Tibial nerve (tissue), 4 donors: ENCODE data around the gene CERS2. TPM values are rescaled to one million over a fixed set of nuclear protein-coding genes. Genes with fewer than 3 reads are reported as not detected.

Experiments
- DNase-seq, 2 donors: peaks; one replicate each; pipeline ENCODE4 v3.0.0-alpha.2; 2019; ENCODE audit warnings: low spot score in 2 of 2
- H3K27ac ChIP-seq, 4 donors: fragments of 200-600 bp; sonication (generic) in 3 of 4; one replicate each; pipeline ENCODE4 v1.5.1; 2017 to 2019; ENCODE audit warnings: mild to moderate bottlenecking in 1 of 4
- H3K27me3 ChIP-seq, 2 donors: fragments of 200-600 bp; sonication (generic) in 1 of 2; one replicate each; pipeline versions ENCODE4 v1.5.1 to v1.6.0; 2017 to 2019
- H3K36me3 ChIP-seq, 3 donors: fragments of 200-600 bp; sonication (generic); one replicate each; pipeline ENCODE4 v1.5.1; 2018 to 2019
- H3K4me1 ChIP-seq, 4 donors: fragments of 200-600 bp; sonication (generic) in 3 of 4; one replicate each; pipeline ENCODE4 v1.5.1; 2017 to 2019
- H3K4me3 ChIP-seq, 4 donors: fragments of 200-600 bp; sonication (generic) in 3 of 4; one replicate each; pipeline ENCODE4 v1.5.1; 2017 to 2019; ENCODE audit warnings: mild to moderate bottlenecking in 1 of 4, moderate library complexity in 1 of 4
- H3K9me3 ChIP-seq, 4 donors: fragments of 200-600 bp; sonication (generic) in 3 of 4; one replicate each; pipeline ENCODE4 v1.5.1; 2017 to 2019
- CTCF ChIP-seq, 5 experiments: fragments of 200-600 bp in 3 of 5; fragments of 450-650 bp in 2 of 5; sonication (generic) in 3 of 5; IDR thresholded peaks; one replicate each; pipeline ENCODE4 v1.5.1; 2016 to 2019; ENCODE audit warnings: antibody characterized with exemption in 5 of 5, mild to moderate bottlenecking in 3 of 5, moderate library complexity in 2 of 5
- EP300 ChIP-seq, 2 donors: sonication (generic); formaldehyde crosslinking; IDR thresholded peaks; one replicate each; pipeline ENCODE4 v1.6.1; 2017; ENCODE audit warnings: antibody characterized with exemption in 2 of 2, mild to moderate bottlenecking in 1 of 2
- POLR2A ChIP-seq, 2 donors: fragments of 450-650 bp; IDR thresholded peaks; one replicate each; pipeline ENCODE4 v1.6.1; 2017; ENCODE audit warnings: antibody characterized with exemption in 2 of 2, mild to moderate bottlenecking in 2 of 2, moderate library complexity in 2 of 2
- WGBS, 2 donors: methylation state at CpG; one replicate each; pipeline ENCODE4 v1.1.5; 2018; 5-methylcytosine and 5-hydroxymethylcytosine counted together
- total RNA-seq, 4 donors: library from RNA; depleted of rRNA; stranded (reverse); fragments of >200 nt; gene quantifications; one replicate each; pipeline ENCODE4 v1.1.0, GENCODE V29; 2016

Gene CERS2
- total RNA-seq, 4 donors from 2014 or later, result 137 to 168 (median 140) TPM

GRCh38 chr1:150973258-150973835 lies 1.3 kb downstream of the CERS2 start:
- Histone ChIP-seq H3K4me1 (peaks cover 0 to 85% (median 58%) of the 10 kb centered on the region in 4 donors), H3K9me3 (no peaks in the 10 kb centered on the region), H3K27ac (peak overlapping the region; percentile 96 to 99 (median 97)), H3K4me3 (peak overlapping the region; percentile 70 to 89 (median 79)), H3K36me3 (peaks cover 0 to 9% (median 0%) of the 10 kb centered on the region in 3 donors), H3K27me3 (no peaks in the 10 kb centered on the region)
- DNase-seq, result no peak
- WGBS, 2 donors, result 9 to 19% methylated on average over 5 to 15 of the region's 15 CpGs
- no peak for TF ChIP-seq EP300 (IDR thresholded peaks at IDR 0.05)
- peak in 1 of 2 donors; percentile 13 for TF ChIP-seq POLR2A (IDR thresholded peaks at IDR 0.05)
- TF ChIP-seq CTCF (IDR thresholded peaks at IDR 0.05), result no peak

- H3K4me3 ChIP-seq, result peak overlapping the region in 3 of 4 donors; percentile 73 to 89 (median 85)
- no peak for DNase-seq
Measured at GRCh38 chr1:150972417-150972940, 2.2 kb downstream of the CERS2 start.

GRCh38 chr1:150971583-150972416 lies 2.8 kb downstream of the CERS2 start:
- H3K4me3 ChIP-seq, result peak overlapping the region in 3 of 4 donors; percentile 73 to 89 (median 85)
- no peak for DNase-seq

More at GRCh38 chr1:150972417-150972940, 2.2 kb downstream of the CERS2 start:
- peaks cover 0 to 18% (median 7%) of the 10 kb centered on the region in 3 donors for H3K36me3 ChIP-seq
- peak overlapping the region; percentile 96 to 99 (median 97) for H3K27ac ChIP-seq
- H3K27me3 ChIP-seq, result no peaks in the 10 kb centered on the region
- H3K4me1 ChIP-seq, result peaks cover 0 to 79% (median 54%) of the 10 kb centered on the region in 4 donors
- H3K9me3 ChIP-seq, result no peaks in the 10 kb centered on the region
- no peak for TF ChIP-seq POLR2A (IDR thresholded peaks at IDR 0.05)
- no peak for TF ChIP-seq CTCF (IDR thresholded peaks at IDR 0.05)
- no peak for TF ChIP-seq EP300 (IDR thresholded peaks at IDR 0.05)
- WGBS, 2 donors, result 33 to 46% methylated on average over 4 of the region's 4 CpGs

GRCh38 chr1:150970808-150971582 lies 3.6 kb downstream of the CERS2 start:
- Histone ChIP-seq H3K36me3 (peaks cover 0 to 33% (median 21%) of the 10 kb centered on the region in 3 donors), H3K4me1 (peaks cover 0 to 72% (median 46%) of the 10 kb centered on the region in 4 donors), H3K27me3 (no peaks in the 10 kb centered on the region), H3K9me3 (no peaks in the 10 kb centered on the region), H3K27ac (peak overlapping the region; percentile 96 to 99 (median 97)), H3K4me3 (peak overlapping the region in 2 of 4 donors; percentile 3 to 27)
- DNase-seq, result peak; percentile 73 to 85
- TF ChIP-seq CTCF (IDR thresholded peaks at IDR 0.05) (no peak), POLR2A (IDR thresholded peaks at IDR 0.05) (peak; percentile 44 to 48), EP300 (IDR thresholded peaks at IDR 0.05) (peak; percentile 51 to 78)
- WGBS, 2 donors, result 24 to 30% methylated on average over 11 of the region's 11 CpGs

More at GRCh38 chr1:150971583-150972416, 2.8 kb downstream of the CERS2 start:
- TF ChIP-seq EP300 (IDR thresholded peaks at IDR 0.05), result no peak
- TF ChIP-seq CTCF (IDR thresholded peaks at IDR 0.05), result no peak
- no peak for TF ChIP-seq POLR2A (IDR thresholded peaks at IDR 0.05)
- peaks cover 0 to 25% (median 13%) of the 10 kb centered on the region in 3 donors for H3K36me3 ChIP-seq
- no peaks in the 10 kb centered on the region for H3K9me3 ChIP-seq
- WGBS, 2 donors, result 39 to 57% methylated on average over 5 to 6 of the region's 6 CpGs
- H3K27me3 ChIP-seq, result no peaks in the 10 kb centered on the region
- peak overlapping the region; percentile 96 to 99 (median 97) for H3K27ac ChIP-seq
- H3K4me1 ChIP-seq, result peaks cover 0 to 72% (median 48%) of the 10 kb centered on the region in 4 donors
